Panc1 (cell line): ENCODE measurements around the gene NEK6.

Source experiments
- POLR2AphosphoS5 ChIP-seq: IDR thresholded peaks from 2 replicates; pipeline ENCODE4 v1.6.1; 2012; ENCODE audit warnings: mild to moderate bottlenecking, low read depth, low read length, moderate library complexity
- SIN3A ChIP-seq: IDR thresholded peaks from 2 replicates; pipeline ENCODE4 v1.6.1; 2012; ENCODE audit warnings: low read depth, mild to moderate bottlenecking, low read length, moderate library complexity, borderline replicate concordance; ENCODE audit not compliant: insufficient read depth

GRCh38 chr9:124332361-124333202 lies 74.8 kb downstream of the NEK6 start:
- TF ChIP-seq SIN3A (no peak), POLR2AphosphoS5 (no peak)
